ENCODE results near the gene OR2T8.

- TF ChIP-seq CTCF (conservative IDR thresholded peaks at IDR 0.05) (no peak), ZFX (IDR thresholded peaks at IDR 0.05) (no peak)
Observed at GRCh38 chr1:247924868-247925267, 4.8 kb downstream of the OR2T8 start, which contains the start of gene OR2AJ1.

Data from C4-2B (cell line).